HCT116 (cell line): ENCODE results near the gene EMILIN2. TPM values are rescaled to one million over a fixed set of nuclear protein-coding genes. Genes with fewer than 3 reads are reported as not detected.

Experiments
- ATAC-seq: fragments of 200-7000 bp; cut with Tn5 transposase; 2 replicates; pipeline ENCODE4 v1.9.1; 2020; ENCODE audit warnings: mild to moderate bottlenecking, moderate library complexity
- BruUV-seq: library from RNA; stranded (reverse); fragments of 400-500 nt; replicated peaks from 2 replicates; lab custom pipeline; 2021; lab: Mats Ljungman, UMichigan
- CTCF ChIA-PET: fragments of 300-600 bp; sonication (Branson Sonifier 250); formaldehyde crosslinking; loops from one replicate; lab custom pipeline; 2021; ENCODE audit warnings: antibody characterized with exemption; lab: Charles Lee
- POLR2A ChIA-PET: fragments of 300-600, 350-600 bp; sonication (Branson Sonifier 250); formaldehyde crosslinking; loops from one replicate; lab custom pipeline; 2021; ENCODE audit warnings: antibody characterized with exemption; lab: Charles Lee
- RAD21 ChIA-PET, 2 experiments: fragments of 300-600 bp; sonication (Branson Sonifier 250); formaldehyde crosslinking; loops; one replicate each; lab custom pipeline; 2023; ENCODE audit warnings: low total read pairs in 2 of 2; ENCODE audit not compliant: uncharacterized antibody in 2 of 2, unreplicated experiment in 2 of 2, low non-redundant PET in 1 of 2; lab: Charles Lee
- DNase-seq: peaks from one replicate; pipeline ENCODE4 v3.0.0-alpha.2; 2010; ENCODE audit warnings: low read depth, low spot score
- H2AFZ ChIP-seq: fragments of 200-600 bp; shearing (Covaris generic), sonication (generic); 2 replicates; pipeline ENCODE4 v1.6.1; 2017; ENCODE audit warnings: low read depth, mixed run types, mixed read lengths, antibody characterized with exemption, low read length; ENCODE audit not compliant: poor library complexity, severe bottlenecking
- H3K27ac ChIP-seq: 2 replicates; pipeline ENCODE4 v1.5.1; 2012; ENCODE audit warnings: low read depth, low read length
- H3K27me3 ChIP-seq: fragments of 200-600 bp; sonication (generic); 2 replicates; pipeline ENCODE4 v1.6.1; 2016; ENCODE audit warnings: mixed run types, low read length, mixed read lengths; ENCODE audit not compliant: insufficient read depth
- H3K36me3 ChIP-seq, 2 experiments: fragments of 200-500 bp in 1 of 2; fragments of 200-600 bp in 1 of 2; sonication (Bioruptor generic) in 1 of 2; sonication (generic) in 1 of 2; 2 replicates each; pipeline versions ENCODE4 v1.5.1 to v1.6.1; 2014 to 2016; ENCODE audit warnings: low read length in 2 of 2, inconsistent platforms in 1 of 2, mixed read lengths in 1 of 2, mixed run types in 1 of 2; ENCODE audit not compliant: insufficient read depth in 2 of 2, control insufficient read depth in 1 of 2
- H3K4me1 ChIP-seq, 2 experiments: fragments of 200-600 bp in 1 of 2; sonication (generic) in 1 of 2; 2 replicates each; pipeline versions ENCODE4 v1.5.1 to v1.6.1; 2012 to 2017; ENCODE audit warnings: low read length in 2 of 2, inconsistent platforms in 1 of 2, mild to moderate bottlenecking in 1 of 2, mixed read lengths in 1 of 2, mixed run types in 1 of 2, moderate library complexity in 1 of 2; ENCODE audit not compliant: insufficient read depth in 2 of 2, control insufficient read depth in 1 of 2
- H3K4me2 ChIP-seq: fragments of 200-600 bp; sonication (generic); 2 replicates; pipeline ENCODE4 v1.6.1; 2017; ENCODE audit warnings: mixed run types, low read length, mixed read lengths
- H3K4me3 ChIP-seq, 2 experiments: fragments of 200-600 bp in 1 of 2; sonication (generic) in 1 of 2; replicated peaks in 1 of 2; 2 replicates each; pipeline ENCODE4 v1.5.1; 2011 to 2016; ENCODE audit warnings: low read length in 2 of 2, control low read depth in 1 of 2, low read depth in 1 of 2, mild to moderate bottlenecking in 1 of 2, mixed read lengths in 1 of 2, mixed run types in 1 of 2
- H3K79me2 ChIP-seq: fragments of 200-600 bp; sonication (generic); 2 replicates; pipeline ENCODE4 v1.6.1; 2017; ENCODE audit warnings: mild to moderate bottlenecking, mixed run types, low read length, moderate library complexity, mixed read lengths; ENCODE audit not compliant: insufficient read depth
- H3K9ac ChIP-seq: fragments of 200-600 bp; sonication (generic); 2 replicates; pipeline ENCODE4 v1.6.1; 2016; ENCODE audit warnings: low read length, mixed read lengths
- H3K9me2 ChIP-seq: fragments of 200-600 bp; sonication (generic), shearing (Covaris generic); 2 replicates; pipeline ENCODE4 v1.6.1; 2017; ENCODE audit warnings: mixed run types, mild to moderate bottlenecking, moderate library complexity; ENCODE audit not compliant: insufficient read depth
- H3K9me3 ChIP-seq, 2 experiments: fragments of 200-500 bp in 1 of 2; fragments of 200-600 bp in 1 of 2; sonication (Bioruptor generic) in 1 of 2; sonication (generic) in 1 of 2; 2 replicates each; pipeline ENCODE4 v1.6.1; 2014 to 2017; ENCODE audit warnings: low read length in 2 of 2, mixed read lengths in 2 of 2, inconsistent platforms in 1 of 2, low read depth in 1 of 2, mild to moderate bottlenecking in 1 of 2, mixed run types in 1 of 2, moderate library complexity in 1 of 2; ENCODE audit not compliant: control insufficient read depth in 1 of 2, insufficient read depth in 1 of 2
- H4K20me1 ChIP-seq: fragments of 200-600 bp; sonication (generic), shearing (Covaris generic); 2 replicates; pipeline ENCODE4 v1.6.1; 2017; ENCODE audit warnings: mixed run types, mild to moderate bottlenecking, moderate library complexity; ENCODE audit not compliant: insufficient read depth
- CBX3 ChIP-seq: IDR thresholded peaks from 2 replicates; pipeline ENCODE4 v1.6.1; 2012; ENCODE audit warnings: low read depth
- CTCF ChIP-seq, 3 experiments: fragments of 200-600 bp in 1 of 3; sonication (generic) in 1 of 3; IDR thresholded peaks in 2 of 3; conservative IDR thresholded peaks in 1 of 3; 2 replicates each; pipeline ENCODE4 v1.5.1; 2012 to 2017; ENCODE audit warnings: low read depth in 2 of 3, low read length in 2 of 3, antibody characterized with exemption in 1 of 3, borderline replicate concordance in 1 of 3, control low read depth in 1 of 3, mild to moderate bottlenecking in 1 of 3, mixed read lengths in 1 of 3, mixed run types in 1 of 3, moderate library complexity in 1 of 3; ENCODE audit not compliant: insufficient read depth in 1 of 3
- EGR1 ChIP-seq: IDR thresholded peaks from 2 replicates; pipeline ENCODE4 v1.6.1; 2012; ENCODE audit warnings: low read depth
- ELF1 ChIP-seq: IDR thresholded peaks from 2 replicates; pipeline ENCODE4 v1.6.1; 2012; ENCODE audit warnings: low read depth, borderline replicate concordance
- EZH2 ChIP-seq: fragments of 200-600 bp; sonication (generic); IDR thresholded peaks from 2 replicates; pipeline ENCODE4 v1.6.1; 2017; ENCODE audit warnings: antibody characterized with exemption, mixed run types
- FOSL1 ChIP-seq: IDR thresholded peaks from 2 replicates; pipeline ENCODE4 v1.6.1; 2012; ENCODE audit warnings: low read depth
- JUND ChIP-seq: IDR thresholded peaks from 2 replicates; pipeline ENCODE4 v1.6.1; 2012
- MAX ChIP-seq: IDR thresholded peaks from 2 replicates; pipeline ENCODE4 v1.6.1; 2012
- POLR2A ChIP-seq: IDR thresholded peaks from 2 replicates; pipeline ENCODE4 v1.7.0; 2011; ENCODE audit warnings: borderline replicate concordance; ENCODE audit not compliant: insufficient read depth, insufficient read length; ENCODE audit errors: extremely low read depth
- POLR2AphosphoS5 ChIP-seq: IDR thresholded peaks from 2 replicates; pipeline ENCODE4 v1.6.1; 2011; ENCODE audit warnings: mild to moderate bottlenecking, low read depth, low read length, moderate library complexity
- SIN3A ChIP-seq: IDR thresholded peaks from 2 replicates; pipeline ENCODE4 v1.6.1; 2012; ENCODE audit warnings: low read depth
- SP1 ChIP-seq: IDR thresholded peaks from 2 replicates; pipeline ENCODE4 v1.6.1; 2012; ENCODE audit warnings: low read depth
- SRF ChIP-seq: IDR thresholded peaks from 2 replicates; pipeline ENCODE4 v1.6.1; 2012; ENCODE audit warnings: low read depth
- YY1 ChIP-seq: IDR thresholded peaks from 2 replicates; pipeline ENCODE4 v1.6.1; 2011; ENCODE audit warnings: low read length, low read depth, moderate library complexity, mild to moderate bottlenecking; ENCODE audit not compliant: insufficient replicate concordance; ENCODE audit errors: extremely low read depth
- ZBTB33 ChIP-seq: IDR thresholded peaks from 2 replicates; pipeline ENCODE4 v1.6.1; 2011; ENCODE audit warnings: mild to moderate bottlenecking, low read length, moderate library complexity; ENCODE audit not compliant: insufficient replicate concordance; ENCODE audit errors: extremely low read depth
- ZFX ChIP-seq: fragments of 450-650 bp; IDR thresholded peaks from 2 replicates; pipeline ENCODE4 v1.6.1; 2017
- ZNF274 ChIP-seq: fragments of 200-500 bp; sonication (Bioruptor generic); IDR thresholded peaks from 2 replicates; pipeline ENCODE4 v1.6.1; 2014; ENCODE audit warnings: mild to moderate bottlenecking, low read depth, low read length, inconsistent platforms
- intact Hi-C: fragments of 100-400 bp; cut with micrococcal nuclease; formaldehyde crosslinking; loops from 2 replicates; pipeline ENCODE4 v1.10.0; 2022
- total RNA-seq: library from RNA; stranded (reverse); gene quantifications from one replicate; pipeline ENCODE4 v1.2.1, GENCODE V29; 2021; ENCODE audit not compliant: unreplicated experiment
- TF ChIP-seq, protein P1 (sequence below): IDR thresholded peaks from 2 replicates; pipeline ENCODE4 v1.6.1; 2012

Gene EMILIN2
- total RNA-seq, 1 experiment from 2014 or later = 23.4 TPM

DNA sequence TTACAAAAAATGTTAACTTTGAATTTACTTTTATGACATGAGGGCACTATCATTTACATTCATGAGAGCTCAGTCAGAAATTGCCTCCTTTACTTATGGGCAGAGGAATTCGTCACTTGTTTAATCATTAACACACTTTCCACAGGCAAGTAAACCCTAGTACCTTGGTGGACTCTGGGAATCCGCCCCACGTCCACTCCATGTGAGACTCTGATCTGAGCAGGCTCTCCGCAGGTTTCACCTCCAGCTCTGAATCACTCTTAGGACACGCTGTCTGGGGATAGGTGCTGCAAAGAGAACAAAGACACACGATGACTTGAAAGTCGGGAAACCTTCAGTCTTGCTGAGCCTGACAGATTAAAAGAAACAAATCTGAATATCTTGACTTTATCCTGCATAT, 92.5 kb downstream of the EMILIN2 start:
- Histone ChIP-seq H3K4me2 (no peak overlapping the region), H3K9me3 (no peaks in the 10 kb centered on the region), H3K9ac (no peak overlapping the region), H3K79me2 (no peaks in the 10 kb centered on the region), H3K36me3 (no peaks in the 10 kb centered on the region), H3K27me3 (no peaks in the 10 kb centered on the region), H3K27ac (no peak overlapping the region), H3K4me1 (no peaks in the 10 kb centered on the region), H3K4me3 (no peak overlapping the region), H2AFZ (no peak overlapping the region), H4K20me1 (no peaks in the 10 kb centered on the region), H3K9me2 (no peaks in the 10 kb centered on the region)
- DNase-seq (no peak), ATAC-seq (no peak)
- POLR2A ChIA-PET = no interaction called here
- CTCF ChIA-PET = interaction anchor here (1.4 kb wide), 1 partner anchor 306 kb away, joined by 5 read pairs; no protein-coding TSS in a partner anchor
- intact Hi-C loops = no loop called here
- BruUV-seq = no TSS peak
- RAD21 ChIA-PET = no interaction called here
- TF ChIP-seq ELF1 = no peak
- no peak for TF ChIP-seq YY1
- no peak for TF ChIP-seq MAX
- TF ChIP-seq SP1 = no peak
- no peak for TF ChIP-seq FOSL1
- no peak for TF ChIP-seq POLR2A
- TF ChIP-seq EGR1 = no peak
- no peak for TF ChIP-seq CBX3
- TF ChIP-seq CTCF (IDR thresholded peaks at IDR 0.05 in 2 of 3, conservative IDR thresholded peaks at IDR 0.05 in 1 of 3; ENCODE audit: borderline replicate concordance in 1 of 3, insufficient read depth in 1 of 3, low read depth in 2 of 3, low read length in 2 of 3) = no peak
- TF ChIP-seq SRF = no peak
- no peak for TF ChIP-seq POLR2AphosphoS5
- TF ChIP-seq ZNF274 = no peak
- TF ChIP-seq EZH2 = no peak
- TF ChIP-seq, protein P1, sequence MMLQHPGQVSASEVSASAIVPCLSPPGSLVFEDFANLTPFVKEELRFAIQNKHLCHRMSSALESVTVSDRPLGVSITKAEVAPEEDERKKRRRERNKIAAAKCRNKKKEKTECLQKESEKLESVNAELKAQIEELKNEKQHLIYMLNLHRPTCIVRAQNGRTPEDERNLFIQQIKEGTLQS = no peak
- no peak for TF ChIP-seq ZBTB33
- TF ChIP-seq ZFX = no peak
- TF ChIP-seq JUND = no peak
- no peak for TF ChIP-seq SIN3A
